Mesothelial cell of epicardium (in vitro differentiated cells): ENCODE data around the gene IGF1R. TPM values are rescaled to one million over a fixed set of nuclear protein-coding genes. Genes with fewer than 3 reads are reported as not detected.

ENCODE experiments used
- DNase-seq, 2 experiments: peaks; one replicate each; pipeline ENCODE4 v3.0.0; 2021; ENCODE audit warnings: low spot score in 2 of 2; ENCODE audit not compliant: unreplicated experiment in 2 of 2
- H3K27ac Mint-ChIP-seq: 2 replicates; pipeline ENCODE4 v1.8.0; 2021; ENCODE audit warnings: mixed read lengths
- H3K27me3 Mint-ChIP-seq: 2 replicates; pipeline ENCODE4 v1.8.0; 2021; ENCODE audit warnings: low read depth, mixed read lengths
- H3K36me3 Mint-ChIP-seq: 2 replicates; pipeline ENCODE4 v1.8.0; 2021; ENCODE audit warnings: mixed read lengths
- H3K4me1 Mint-ChIP-seq: 2 replicates; pipeline ENCODE4 v1.8.0; 2021; ENCODE audit warnings: mixed read lengths
- H3K4me3 Mint-ChIP-seq: 2 replicates; pipeline ENCODE4 v1.8.0; 2021; ENCODE audit warnings: mild to moderate bottlenecking, moderate library complexity, mixed read lengths
- H3K9me3 Mint-ChIP-seq: 2 replicates; pipeline ENCODE4 v1.8.0; 2021; ENCODE audit warnings: mixed read lengths
- CTCF ChIP-seq: fragments of 200-600 bp; sonication (generic); IDR thresholded peaks from one replicate; pipeline ENCODE4 v1.5.0; 2021; ENCODE audit warnings: antibody characterized with exemption; ENCODE audit not compliant: unreplicated experiment
- total RNA-seq: library from RNA; stranded (reverse); gene quantifications from 3 replicates; pipeline ENCODE4 v1.2.1, GENCODE V29; 2021

IGF1R gene
- total RNA-seq, 1 donor from 2014 or later = 113 TPM

- H3K4me3 Mint-ChIP-seq = no peak overlapping the region
- H3K27ac Mint-ChIP-seq = peak overlapping the region; percentile 100
- no peak for DNase-seq
- no peak for TF ChIP-seq CTCF
- H3K4me1 Mint-ChIP-seq = peaks cover 51% of the 10 kb centered on the region
- H3K27me3 Mint-ChIP-seq = no peaks in the 10 kb centered on the region
- H3K9me3 Mint-ChIP-seq = no peaks in the 10 kb centered on the region
- no peaks in the 10 kb centered on the region for H3K36me3 Mint-ChIP-seq
Observed at GRCh38 chr15:98728811-98729160, 80.4 kb downstream of the IGF1R start.

- TF ChIP-seq CTCF = no peak
- H3K27ac Mint-ChIP-seq = peak overlapping the region; percentile 100
- no peaks in the 10 kb centered on the region for H3K36me3 Mint-ChIP-seq
- H3K27me3 Mint-ChIP-seq = no peaks in the 10 kb centered on the region
- H3K4me1 Mint-ChIP-seq = peaks cover 47% of the 10 kb centered on the region
- no peak for DNase-seq
- H3K9me3 Mint-ChIP-seq = no peaks in the 10 kb centered on the region
- no peak overlapping the region for H3K4me3 Mint-ChIP-seq
Observed at GRCh38 chr15:98729446-98730042, 81.2 kb downstream of the IGF1R start.

GRCh38 chr15:98730860-98731711, 82.7 kb downstream of the IGF1R start:
- Mint-ChIP-seq H3K9me3 (no peaks in the 10 kb centered on the region), H3K4me3 (no peak overlapping the region), H3K4me1 (peaks cover 55% of the 10 kb centered on the region), H3K36me3 (no peaks in the 10 kb centered on the region), H3K27me3 (no peaks in the 10 kb centered on the region), H3K27ac (peak overlapping the region; percentile 0)
- TF ChIP-seq CTCF = no peak
- DNase-seq = no peak

GRCh38 chr15:98731712-98732450, 83.5 kb downstream of the IGF1R start:
- Mint-ChIP-seq H3K36me3 (no peaks in the 10 kb centered on the region), H3K27ac (no peak overlapping the region), H3K9me3 (no peaks in the 10 kb centered on the region), H3K4me1 (peaks cover 52% of the 10 kb centered on the region), H3K4me3 (no peak overlapping the region), H3K27me3 (no peaks in the 10 kb centered on the region)
- no peak for TF ChIP-seq CTCF
- no peak for DNase-seq

- no peak overlapping the region for H3K27ac Mint-ChIP-seq
- H3K9me3 Mint-ChIP-seq = no peaks in the 10 kb centered on the region
- no peak for DNase-seq
- H3K4me1 Mint-ChIP-seq = peaks cover 44% of the 10 kb centered on the region
- H3K27me3 Mint-ChIP-seq = no peaks in the 10 kb centered on the region
- no peaks in the 10 kb centered on the region for H3K36me3 Mint-ChIP-seq
- H3K4me3 Mint-ChIP-seq = no peak overlapping the region
- no peak for TF ChIP-seq CTCF
Observed at GRCh38 chr15:98733098-98733497, 84.8 kb downstream of the IGF1R start.
